NCI-H1694 (cell line): ENCODE measurements around the gene IL3.

ENCODE experiments used
- DNase-seq: peaks from one replicate; lab custom pipeline; 2025; lab: John Stamatoyannopoulos, UW

Gene IL3

GRCh38 chr5:132025403-132025971, 35.0 kb upstream of the IL3 start:
- DNase-seq, result no peak

- no peak for DNase-seq
These were observed 33.9 kb upstream of the IL3 start for GRCh38 chr5:132026516-132027008.

- no peak for DNase-seq
These were observed 33.4 kb upstream of the IL3 start for GRCh38 chr5:132027027-132027426.

- no peak for DNase-seq
These were observed 30.7 kb upstream of the IL3 start for GRCh38 chr5:132029609-132030330.

- no peak for DNase-seq
These were observed 29.8 kb upstream of the IL3 start for GRCh38 chr5:132030610-132031009.

- DNase-seq, result no peak
These were observed 28.3 kb upstream of the IL3 start for GRCh38 chr5:132032196-132032595.

GRCh38 chr5:132033122-132033521, 27.3 kb upstream of the IL3 start:
- DNase-seq, result no peak

GRCh38 chr5:132037353-132037752, 23.1 kb upstream of the IL3 start:
- no peak for DNase-seq

GRCh38 chr5:132044207-132044606, 16.2 kb upstream of the IL3 start:
- DNase-seq, result no peak

GRCh38 chr5:132046880-132047299, 13.6 kb upstream of the IL3 start:
- no peak for DNase-seq

- DNase-seq, result no peak
These were observed 11.4 kb upstream of the IL3 start for GRCh38 chr5:132049093-132049492.

- DNase-seq, result no peak
These were observed 10.9 kb upstream of the IL3 start for GRCh38 chr5:132049559-132049958.

GRCh38 chr5:132050136-132050535, 10.3 kb upstream of the IL3 start:
- no peak for DNase-seq

- no peak for DNase-seq
These were observed 9.5 kb upstream of the IL3 start for GRCh38 chr5:132050661-132051552.

- no peak for DNase-seq
These were observed 7.9 kb upstream of the IL3 start for GRCh38 chr5:132052520-132052919.

- no peak for DNase-seq
These were observed 7.0 kb upstream of the IL3 start for GRCh38 chr5:132053483-132053882.

GRCh38 chr5:132054031-132054696, 6.3 kb upstream of the IL3 start:
- no peak for DNase-seq

GRCh38 chr5:132054697-132055440, 5.6 kb upstream of the IL3 start:
- no peak for DNase-seq

- no peak for DNase-seq
These were observed 5.0 kb upstream of the IL3 start for GRCh38 chr5:132055441-132055807.

GRCh38 chr5:132055808-132056609, 4.4 kb upstream of the IL3 start:
- DNase-seq, result no peak
